Thymus (tissue), 11 donors: ENCODE measurements around the gene HOTAIR. TPM values are rescaled to one million over a fixed set of nuclear protein-coding genes. Genes with fewer than 3 reads are reported as not detected.

Experiments used
- DNase-seq, 9 donors: peaks; one replicate each; pipeline ENCODE4 v3.0.0-alpha.2; 2013; ENCODE audit warnings: low spot score in 9 of 9, low read depth in 6 of 9, missing footprints in 1 of 9
- H3K27ac ChIP-seq, 2 donors: one replicate each; pipeline ENCODE4 v1.5.1; 2013; ENCODE audit warnings: control low read depth in 1 of 2, low read depth in 1 of 2, low read length in 1 of 2, mild to moderate bottlenecking in 1 of 2, moderate library complexity in 1 of 2
- H3K27me3 ChIP-seq, 2 donors: one replicate each; pipeline ENCODE4 v1.5.1; 2013; ENCODE audit warnings: low read length in 1 of 2; ENCODE audit not compliant: control insufficient read depth in 2 of 2, insufficient read depth in 1 of 2
- H3K36me3 ChIP-seq, 2 donors: one replicate each; pipeline ENCODE4 v1.5.1; 2013; ENCODE audit warnings: low read length in 1 of 2, mild to moderate bottlenecking in 1 of 2, moderate library complexity in 1 of 2; ENCODE audit not compliant: control insufficient read depth in 2 of 2, insufficient read depth in 2 of 2
- H3K4me1 ChIP-seq, 2 donors: one replicate each; pipeline ENCODE4 v1.5.1; 2013; ENCODE audit warnings: low read length in 2 of 2; ENCODE audit not compliant: control insufficient read depth in 2 of 2, insufficient read depth in 2 of 2
- H3K4me3 ChIP-seq, 2 donors: one replicate each; pipeline ENCODE4 v1.5.1; 2013; ENCODE audit warnings: low read length in 2 of 2, control low read depth in 1 of 2, mild to moderate bottlenecking in 1 of 2
- H3K9me3 ChIP-seq, 2 donors: one replicate each; pipeline ENCODE4 v1.5.1; 2013; ENCODE audit warnings: low read length in 1 of 2, mild to moderate bottlenecking in 1 of 2; ENCODE audit not compliant: control insufficient read depth in 2 of 2, insufficient read depth in 1 of 2
- WGBS: extraction: QIAGEN DNeasy Blood & Tissue Kit; methylation state at CpG from one replicate; pipeline ENCODE4 v1.1.7; 2013; 5-methylcytosine and 5-hydroxymethylcytosine counted together
- polyA plus RNA-seq: library from polyadenylated mRNA; stranded (reverse); fragments of 200-250 nt; gene quantifications from one replicate; pipeline ENCODE4 v1.2.3, GENCODE V29; 2013
- total RNA-seq: library from RNA; stranded (reverse); fragments of 120-200 nt; gene quantifications from one replicate; pipeline ENCODE4 v1.2.4, GENCODE V29; 2013
- donor health status: healthy.

HOTAIR gene
- total and polyA plus RNA-seq, 2 donors: 0.25 TPM; not detected in 1

DNA sequence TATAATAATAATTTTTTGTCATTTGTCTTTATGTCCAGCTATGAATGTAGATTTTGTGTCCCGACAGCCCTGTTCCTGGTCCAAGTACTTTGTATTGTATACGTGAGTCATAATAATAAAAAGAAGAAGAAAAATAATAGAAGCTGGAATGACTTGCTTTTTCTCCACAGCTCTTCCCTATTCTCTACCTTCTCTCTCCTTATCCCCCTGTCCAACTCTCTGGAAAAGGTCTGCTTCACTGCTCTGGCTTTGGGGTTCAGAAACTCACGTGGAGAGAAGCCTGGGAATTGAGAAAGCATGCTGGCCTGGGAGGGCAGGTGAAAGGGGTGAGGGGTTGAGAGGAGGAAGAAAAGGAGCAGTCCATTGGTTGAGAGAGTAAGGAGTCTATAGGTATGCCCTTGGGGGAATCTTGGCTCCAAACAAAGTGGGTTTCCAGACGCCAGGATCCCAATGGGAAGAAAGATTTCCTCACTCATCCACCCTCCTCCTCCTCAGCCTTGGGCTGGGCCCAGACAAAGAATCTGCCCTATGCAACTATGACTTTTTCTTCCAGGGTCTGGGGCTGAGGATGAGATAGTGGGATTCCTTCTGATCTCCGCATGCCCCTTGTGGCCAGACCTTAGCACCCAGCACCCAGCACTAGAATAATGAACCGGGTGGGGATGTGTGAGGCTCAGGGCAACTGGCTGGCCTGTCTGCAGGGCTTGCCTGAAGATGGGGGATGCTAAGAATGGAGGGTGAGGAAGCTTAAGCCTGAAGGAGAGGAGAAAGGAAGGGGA, 38.1 kb upstream of the HOTAIR start:
- DNase-seq: no peak
- no peak overlapping the region for H3K27ac ChIP-seq
- peaks cover 0 to 8% of the 10 kb centered on the region in 2 donors for H3K9me3 ChIP-seq
- H3K4me1 ChIP-seq: peaks cover 0 to 7% of the 10 kb centered on the region in 2 donors
- H3K36me3 ChIP-seq: no peaks in the 10 kb centered on the region
- no peak overlapping the region for H3K4me3 ChIP-seq
- peaks cover 81 to 100% of the 10 kb centered on the region in 2 donors for H3K27me3 ChIP-seq
- 30% methylated on average over 6 of the region's 6 CpGs for WGBS

DNA sequence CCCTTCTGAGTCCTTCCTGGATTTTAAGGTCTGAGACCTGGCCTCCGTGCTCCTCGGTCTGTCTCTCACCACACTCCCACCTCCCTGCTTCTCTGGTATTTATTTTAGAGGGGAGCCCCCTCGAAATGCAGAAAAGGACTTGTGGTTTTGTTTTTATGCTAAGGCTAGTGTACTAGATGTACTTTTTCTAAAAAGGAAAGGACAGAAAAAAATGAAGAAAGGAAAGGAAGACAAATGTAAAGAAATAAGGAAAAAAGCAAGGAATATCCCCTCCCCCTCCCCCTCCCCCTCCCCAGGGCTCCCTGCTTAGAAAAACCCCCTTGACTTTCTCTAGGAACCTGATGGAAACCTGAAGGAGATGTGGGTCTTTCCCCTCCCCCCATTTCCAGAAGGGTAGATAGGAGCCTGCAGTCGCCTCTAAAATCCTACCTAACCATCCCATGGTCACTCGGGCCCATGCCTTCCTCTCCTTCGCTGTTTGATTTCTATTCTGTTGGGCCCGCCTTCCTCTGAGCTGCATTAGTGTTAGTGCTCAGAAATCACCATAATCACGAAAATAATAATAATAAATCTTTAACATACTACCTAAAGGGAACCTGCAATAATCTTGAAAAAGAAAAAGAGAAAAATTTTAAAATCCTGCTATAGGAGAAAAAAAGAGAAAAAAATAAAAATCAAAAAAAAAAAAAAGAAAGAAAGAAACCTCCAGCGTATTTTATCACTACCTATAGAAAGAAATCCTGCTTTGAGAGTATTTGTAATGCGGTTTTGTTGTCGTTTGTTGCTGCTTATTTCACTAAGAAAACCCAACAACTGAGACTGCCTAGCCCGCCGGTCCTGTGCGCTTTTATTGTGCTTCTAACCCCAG, 37.1 kb upstream of the HOTAIR start:
- no peak for DNase-seq
- Histone ChIP-seq H3K36me3 (no peaks in the 10 kb centered on the region), H3K27me3 (peaks cover 83 to 100% of the 10 kb centered on the region in 2 donors), H3K9me3 (peaks cover 0 to 4% of the 10 kb centered on the region in 2 donors), H3K4me3 (no peak overlapping the region), H3K27ac (no peak overlapping the region), H3K4me1 (no peaks in the 10 kb centered on the region)
- 27% methylated on average over 14 of the region's 14 CpGs for WGBS

DNA sequence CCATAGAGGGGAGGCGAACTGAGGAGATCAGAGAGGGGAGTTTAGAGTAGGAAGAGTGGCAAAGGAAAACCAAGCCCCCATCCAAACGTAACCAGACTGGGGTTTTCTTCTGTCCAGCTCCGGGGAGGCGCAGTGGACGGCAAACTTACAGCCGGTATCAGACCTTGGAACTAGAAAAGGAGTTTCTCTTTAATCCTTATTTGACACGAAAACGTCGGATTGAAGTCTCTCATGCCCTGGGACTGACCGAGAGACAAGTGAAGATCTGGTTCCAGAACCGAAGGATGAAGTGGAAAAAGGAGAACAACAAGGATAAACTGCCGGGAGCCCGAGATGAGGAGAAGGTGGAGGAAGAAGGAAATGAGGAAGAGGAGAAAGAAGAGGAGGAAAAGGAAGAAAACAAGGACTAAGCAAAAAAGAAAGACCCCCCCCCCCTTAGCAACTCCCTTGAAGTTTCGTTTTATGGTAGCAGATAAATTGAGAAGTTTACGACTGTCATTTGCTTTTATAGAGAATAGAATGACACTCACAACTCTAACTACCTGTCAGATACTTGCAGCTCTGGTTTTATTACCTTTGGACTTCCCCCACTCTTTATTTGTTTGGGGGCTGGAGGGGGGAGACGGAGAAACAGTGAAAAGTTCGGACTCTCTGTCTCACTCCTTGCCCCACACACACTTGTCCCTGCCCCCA, 36.4 kb upstream of the HOTAIR start:
- H3K4me3 ChIP-seq: no peak overlapping the region
- no peak overlapping the region for H3K27ac ChIP-seq
- H3K27me3 ChIP-seq: peaks cover 83 to 100% of the 10 kb centered on the region in 2 donors
- WGBS: 8% methylated on average over 17 of the region's 17 CpGs
- no peaks in the 10 kb centered on the region for H3K36me3 ChIP-seq
- peaks cover 2 to 4% of the 10 kb centered on the region in 2 donors for H3K4me1 ChIP-seq
- DNase-seq: no peak
- peaks cover 0 to 4% of the 10 kb centered on the region in 2 donors for H3K9me3 ChIP-seq

- 19% methylated on average over 10 of the region's 10 CpGs for WGBS
- peaks cover 3 to 6% of the 10 kb centered on the region in 2 donors for H3K4me1 ChIP-seq
- peaks cover 82 to 100% of the 10 kb centered on the region in 2 donors for H3K27me3 ChIP-seq
Observed at GRCh38 chr12:54010053-54010971, 35.6 kb upstream of the HOTAIR start.

GRCh38 chr12:54009171-54010052, 34.7 kb upstream of the HOTAIR start:
- H3K27me3 ChIP-seq: peaks cover 82 to 100% of the 10 kb centered on the region in 2 donors
- WGBS: 4% methylated on average over 51 of the region's 51 CpGs
- peak overlapping the region in 1 of 2 donors; percentile 19 for H3K4me3 ChIP-seq
- H3K4me1 ChIP-seq: peaks cover 3 to 6% of the 10 kb centered on the region in 2 donors
- H3K27ac ChIP-seq: no peak overlapping the region
- peaks cover 0 to 4% of the 10 kb centered on the region in 2 donors for H3K9me3 ChIP-seq
- no peaks in the 10 kb centered on the region for H3K36me3 ChIP-seq
- no peak for DNase-seq

More at GRCh38 chr12:54010053-54010971, 35.6 kb upstream of the HOTAIR start:
- H3K36me3 ChIP-seq: no peaks in the 10 kb centered on the region
- H3K9me3 ChIP-seq: peaks cover 0 to 4% of the 10 kb centered on the region in 2 donors
- H3K27ac ChIP-seq: no peak overlapping the region
- no peak for DNase-seq
- no peak overlapping the region for H3K4me3 ChIP-seq

GRCh38 chr12:54008260-54008552, 33.5 kb upstream of the HOTAIR start:
- no peak overlapping the region for H3K27ac ChIP-seq
- peaks cover 85 to 100% of the 10 kb centered on the region in 2 donors for H3K27me3 ChIP-seq
- peaks cover 3 to 6% of the 10 kb centered on the region in 2 donors for H3K4me1 ChIP-seq
- no peak overlapping the region for H3K4me3 ChIP-seq
- peaks cover 0 to 4% of the 10 kb centered on the region in 2 donors for H3K9me3 ChIP-seq
- 22% methylated on average over 2 of the region's 2 CpGs for WGBS
- no peaks in the 10 kb centered on the region for H3K36me3 ChIP-seq
- DNase-seq: no peak

GRCh38 chr12:54007538-54008259, 32.9 kb upstream of the HOTAIR start:
- DNase-seq: no peak
- H3K27ac ChIP-seq: no peak overlapping the region
- peaks cover 3 to 6% of the 10 kb centered on the region in 2 donors for H3K4me1 ChIP-seq
- no peaks in the 10 kb centered on the region for H3K36me3 ChIP-seq
- H3K9me3 ChIP-seq: peaks cover 0 to 4% of the 10 kb centered on the region in 2 donors
- no peak overlapping the region for H3K4me3 ChIP-seq
- WGBS: 41% methylated on average over 2 of the region's 2 CpGs
- peaks cover 85 to 100% of the 10 kb centered on the region in 2 donors for H3K27me3 ChIP-seq
